WTC11 (cell line): ENCODE results near the gene THBS3. TPM values are rescaled to one million over a fixed set of nuclear protein-coding genes. Genes with fewer than 3 reads are reported as not detected.

Source experiments
- ATAC-seq: fragments of 200-7000 bp; cut with Tn5 transposase; 2 replicates; pipeline ENCODE4 v1.10.0; 2021; ENCODE audit warnings: mild to moderate bottlenecking, moderate library complexity
- CTCF ChIA-PET: fragments of 300-600 bp; sonication (Branson Sonifier 250); formaldehyde crosslinking; loops from one replicate; lab custom pipeline; 2021; ENCODE audit warnings: antibody characterized with exemption; lab: Charles Lee
- POLR2A ChIA-PET: fragments of 350-600 bp; sonication (Branson Sonifier 250); formaldehyde crosslinking; loops from one replicate; lab custom pipeline; 2021; ENCODE audit warnings: antibody characterized with exemption; lab: Charles Lee
- DNase-seq: peaks from one replicate; pipeline ENCODE4 v3.0.0; 2021; ENCODE audit warnings: low spot score
- H3K27ac Mint-ChIP-seq: 2 replicates; pipeline ENCODE4 v1.8.0; 2021; ENCODE audit warnings: mixed read lengths
- H3K27me3 Mint-ChIP-seq: 2 replicates; pipeline ENCODE4 v1.8.0; 2021; ENCODE audit warnings: low read depth, mild to moderate bottlenecking, moderate library complexity, mixed read lengths
- H3K36me3 Mint-ChIP-seq: 2 replicates; pipeline ENCODE4 v1.8.0; 2021; ENCODE audit warnings: mixed read lengths
- H3K4me1 Mint-ChIP-seq: 2 replicates; pipeline ENCODE4 v1.8.0; 2022; ENCODE audit warnings: mixed read lengths
- H3K4me3 Mint-ChIP-seq: 2 replicates; pipeline ENCODE4 v1.8.0; 2021; ENCODE audit warnings: mild to moderate bottlenecking, moderate library complexity, mixed read lengths
- H3K9me3 Mint-ChIP-seq: 2 replicates; pipeline ENCODE4 v1.8.0; 2021; ENCODE audit warnings: mixed read lengths
- AR ChIP-seq: fragments of 250-450 bp; sonication (Bioruptor Pico); IDR thresholded peaks from 2 replicates; pipeline ENCODE4 v1.9.0; 2021; ENCODE audit warnings: mild to moderate bottlenecking
- ATF3 ChIP-seq: sonication (generic); formaldehyde crosslinking; conservative IDR thresholded peaks from 2 replicates; pipeline ENCODE4 v1.8.1; 2022; ENCODE audit warnings: mild to moderate bottlenecking, missing genetic modification reagents
- CDX4 ChIP-seq: fragments of 250-450 bp; sonication (Bioruptor Pico); IDR thresholded peaks from 2 replicates; pipeline ENCODE4 v1.9.0; 2021; ENCODE audit warnings: moderate library complexity, mild to moderate bottlenecking, inconsistent platforms, borderline replicate concordance
- FOXJ3 ChIP-seq: sonication (generic); formaldehyde crosslinking; IDR thresholded peaks from 2 replicates; pipeline ENCODE4 v1.9.0; 2021; ENCODE audit warnings: missing genetic modification reagents, mild to moderate bottlenecking, borderline replicate concordance
- FOXP1 ChIP-seq: sonication (generic); formaldehyde crosslinking; IDR thresholded peaks from 2 replicates; pipeline ENCODE4 v1.8.0; 2022; ENCODE audit warnings: missing genetic modification reagents, mild to moderate bottlenecking, moderate library complexity, borderline replicate concordance
- GABPB1 ChIP-seq: sonication (generic); formaldehyde crosslinking; IDR thresholded peaks from 2 replicates; pipeline ENCODE4 v1.8.1; 2023; ENCODE audit warnings: mild to moderate bottlenecking, missing genetic modification reagents
- GRHL2 ChIP-seq: fragments of 250-450 bp; sonication (Bioruptor Pico); IDR thresholded peaks from 2 replicates; pipeline ENCODE4 v1.8.0; 2022; ENCODE audit warnings: mild to moderate bottlenecking, moderate library complexity; ENCODE audit not compliant: insufficient replicate concordance, severe bottlenecking
- GTF2I ChIP-seq: fragments of 250-450 bp; sonication (Bioruptor Pico); conservative IDR thresholded peaks from 2 replicates; pipeline ENCODE4 v1.4.0; 2021; ENCODE audit warnings: mild to moderate bottlenecking
- HMGXB4 ChIP-seq: sonication (generic); formaldehyde crosslinking; IDR thresholded peaks from 2 replicates; pipeline ENCODE4 v1.8.1; 2023; ENCODE audit warnings: mild to moderate bottlenecking, moderate library complexity, missing genetic modification reagents
- IRF2 ChIP-seq: sonication (generic); formaldehyde crosslinking; IDR thresholded peaks from 2 replicates; pipeline ENCODE4 v1.8.0; 2022; ENCODE audit warnings: low read depth, missing genetic modification reagents, borderline replicate concordance
- KAT7 ChIP-seq: sonication (generic); formaldehyde crosslinking; IDR thresholded peaks from 2 replicates; pipeline ENCODE4 v1.8.1; 2023; ENCODE audit warnings: missing genetic modification reagents, mild to moderate bottlenecking, borderline replicate concordance
- NFE2L1 ChIP-seq: sonication (generic); formaldehyde crosslinking; IDR thresholded peaks from 2 replicates; pipeline ENCODE4 v1.8.1; 2023; ENCODE audit warnings: missing genetic modification reagents
- NR1H2 ChIP-seq: sonication (generic); formaldehyde crosslinking; IDR thresholded peaks from 2 replicates; pipeline ENCODE4 v1.9.0; 2021; ENCODE audit warnings: mild to moderate bottlenecking, moderate library complexity, missing genetic modification reagents
- NR3C1 ChIP-seq: sonication (generic); formaldehyde crosslinking; conservative IDR thresholded peaks from 2 replicates; pipeline ENCODE4 v1.8.1; 2023; ENCODE audit warnings: low read depth, mild to moderate bottlenecking, missing genetic modification reagents
- OVOL2 ChIP-seq: fragments of 250-450 bp; sonication (Bioruptor Pico); IDR thresholded peaks from 2 replicates; pipeline ENCODE4 v1.9.0; 2021; ENCODE audit warnings: mild to moderate bottlenecking, borderline replicate concordance
- PRRX2 ChIP-seq: fragments of 250-450 bp; sonication (Bioruptor Pico); IDR thresholded peaks from 2 replicates; pipeline ENCODE4 v1.8.0; 2021; ENCODE audit warnings: mild to moderate bottlenecking
- SP1 ChIP-seq: sonication (generic); formaldehyde crosslinking; conservative IDR thresholded peaks from 2 replicates; pipeline ENCODE4 v1.8.1; 2022; ENCODE audit warnings: missing genetic modification reagents
- ZNF232 ChIP-seq: sonication (generic); formaldehyde crosslinking; IDR thresholded peaks from 2 replicates; pipeline ENCODE4 v1.8.0; 2022; ENCODE audit warnings: mild to moderate bottlenecking, missing genetic modification reagents
- ZNF396 ChIP-seq: fragments of 250-450 bp; sonication (Bioruptor Pico); IDR thresholded peaks from 2 replicates; pipeline ENCODE4 v1.8.0; 2021; ENCODE audit warnings: mild to moderate bottlenecking, moderate library complexity, borderline replicate concordance
- ZNF512 ChIP-seq: sonication (generic); formaldehyde crosslinking; IDR thresholded peaks from 2 replicates; pipeline ENCODE4 v1.8.1; 2022; ENCODE audit warnings: missing genetic modification reagents, borderline replicate concordance
- total RNA-seq: library from RNA; stranded (reverse); gene quantifications from 3 replicates; pipeline ENCODE4 v1.2.3, GENCODE V29; 2021

The THBS3 gene
- total RNA-seq, 1 experiment from 2014 or later, result 5.3 TPM

- POLR2A ChIA-PET, result interaction anchor here (0.5 to 1.3 kb wide), 4 partner anchors 17 to 77 kb away, joined by 3 to 4 read pairs (median 4); no protein-coding TSS in a partner anchor
- Mint-ChIP-seq H3K4me3 (no peak overlapping the region), H3K27ac (no peak overlapping the region), H3K4me1 (peaks cover 26% of the 10 kb centered on the region), H3K27me3 (no peaks in the 10 kb centered on the region; the same call in 1 of the 2 replicates), H3K9me3 (peaks cover 4% of the 10 kb centered on the region), H3K36me3 (peaks cover 16% of the 10 kb centered on the region)
- no peak for ATAC-seq
- TF ChIP-seq KAT7 (CRISPR knock-in tag) (no peak), NFE2L1 (no peak), AR (CRISPR knock-in tag) (no peak), FOXP1 (CRISPR knock-in tag) (no peak), NR1H2 (CRISPR knock-in tag) (no peak), ZNF396 (CRISPR knock-in tag) (no peak), SP1 (no peak), ZNF232 (no peak), FOXJ3 (CRISPR knock-in tag) (no peak), CDX4 (no peak), PRRX2 (no peak), OVOL2 (CRISPR knock-in tag) (no peak), GTF2I (CRISPR knock-in tag) (no peak), ATF3 (CRISPR knock-in tag) (no peak), GABPB1 (CRISPR knock-in tag) (no peak), NR3C1 (CRISPR knock-in tag) (no peak), GRHL2 (no peak), IRF2 (CRISPR knock-in tag) (no peak), HMGXB4 (CRISPR knock-in tag) (no peak), ZNF512 (no peak)
- CTCF ChIA-PET, result interaction anchor here (0.7 to 12.2 kb wide), 41 partner anchors 7 to 306 kb away, joined by 3 to 605 read pairs (median 14); partner anchors contain the start of genes ADAM15, DPM3, EFNA1 and EFNA3
- DNase-seq, result no peak
These were observed 39.1 kb downstream of the THBS3 start for GRCh38 chr1:155168456-155169210.
